HG02852 (cell line): ENCODE data around the gene IL23A.
A peak's percentile ranks its signal among the peaks of the same experiment; 100 is the strongest.
"Not testable (repeated sequence)": the region's sequence is repeated elsewhere in the genome, so short reads cannot be mapped to it uniquely, and the experiment has no call there.

Source experiments
- ATAC-seq: cut with Tn5 transposase; IDR thresholded peaks from one replicate; pipeline ENCODE4 v1.9.1; 2021; ENCODE audit warnings: mild to moderate bottlenecking, moderate library complexity; ENCODE audit not compliant: unreplicated experiment

IL23A gene, protein sequence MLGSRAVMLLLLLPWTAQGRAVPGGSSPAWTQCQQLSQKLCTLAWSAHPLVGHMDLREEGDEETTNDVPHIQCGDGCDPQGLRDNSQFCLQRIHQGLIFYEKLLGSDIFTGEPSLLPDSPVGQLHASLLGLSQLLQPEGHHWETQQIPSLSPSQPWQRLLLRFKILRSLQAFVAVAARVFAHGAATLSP

GRCh38 chr12:56338308-56339157, at the start of gene IL23A:
Gene IL23A, plus strand, starts transcription at chr12:56338884. Its CDS starts 161 bp downstream, at chr12:56339045.
- ATAC-seq = no peak

- ATAC-seq = no peak
Observed at GRCh38 chr12:56293795-56294194, 44.9 kb upstream of the IL23A start.

DNA sequence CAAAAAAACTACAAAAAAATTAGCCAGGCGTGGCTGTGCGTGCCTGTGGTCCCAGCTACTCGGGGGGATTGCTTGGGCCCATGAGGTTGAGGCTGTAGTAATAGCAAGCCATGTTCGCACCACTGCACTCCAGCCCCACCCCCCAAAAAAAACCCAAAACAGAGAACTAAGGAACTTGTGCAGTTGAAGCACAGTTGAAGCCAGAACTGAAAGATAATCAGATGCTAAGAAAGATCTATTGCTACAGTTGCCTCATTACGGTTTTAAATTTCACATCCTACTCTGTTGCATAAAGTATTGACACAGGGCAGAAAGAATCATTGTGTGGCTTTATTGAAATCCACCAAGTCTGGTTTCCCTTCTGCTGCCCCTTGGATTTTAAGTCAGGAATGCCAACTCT, 42.4 kb upstream of the IL23A start:
- no peak for ATAC-seq

DNA sequence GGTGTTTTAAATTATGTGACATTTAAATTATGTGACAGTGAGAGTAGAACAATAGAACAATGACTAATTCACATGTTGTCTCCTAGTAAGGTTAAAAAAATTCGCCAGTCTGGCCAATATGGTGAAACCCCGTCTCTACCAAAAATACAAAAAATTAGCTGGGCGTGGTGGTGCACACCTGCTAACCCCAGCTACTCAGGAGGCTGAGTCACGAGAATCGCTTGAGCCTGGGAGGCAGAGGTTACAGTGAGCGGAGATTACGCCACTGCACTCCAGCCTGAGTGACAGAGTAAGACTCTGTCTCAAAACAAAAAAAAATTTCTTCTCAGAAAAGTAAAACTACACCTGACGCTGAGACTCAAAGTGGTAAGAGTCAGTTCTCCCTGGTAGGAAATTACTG, 41.3 kb upstream of the IL23A start:
- no peak for ATAC-seq

DNA sequence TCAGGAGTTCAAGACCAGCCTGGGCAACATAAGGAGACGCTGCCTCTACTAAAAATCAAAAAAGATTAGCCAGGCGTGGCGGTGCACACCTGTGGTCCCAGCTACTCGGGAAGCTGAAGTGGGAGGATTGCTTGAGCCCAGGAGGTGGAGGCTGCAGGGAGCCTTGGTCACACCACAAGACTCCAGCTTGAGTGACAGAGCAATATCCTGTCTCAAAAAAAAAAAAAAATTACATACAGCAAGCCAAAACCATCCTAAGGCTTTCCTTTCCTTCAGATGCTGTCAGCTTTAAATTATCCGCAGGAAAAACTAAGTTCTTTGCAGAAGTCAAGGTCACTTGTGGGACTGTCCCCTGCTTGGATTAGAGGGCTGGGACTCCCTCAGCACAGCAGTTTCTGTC, 39.9 kb upstream of the IL23A start:
- no peak for ATAC-seq

DNA sequence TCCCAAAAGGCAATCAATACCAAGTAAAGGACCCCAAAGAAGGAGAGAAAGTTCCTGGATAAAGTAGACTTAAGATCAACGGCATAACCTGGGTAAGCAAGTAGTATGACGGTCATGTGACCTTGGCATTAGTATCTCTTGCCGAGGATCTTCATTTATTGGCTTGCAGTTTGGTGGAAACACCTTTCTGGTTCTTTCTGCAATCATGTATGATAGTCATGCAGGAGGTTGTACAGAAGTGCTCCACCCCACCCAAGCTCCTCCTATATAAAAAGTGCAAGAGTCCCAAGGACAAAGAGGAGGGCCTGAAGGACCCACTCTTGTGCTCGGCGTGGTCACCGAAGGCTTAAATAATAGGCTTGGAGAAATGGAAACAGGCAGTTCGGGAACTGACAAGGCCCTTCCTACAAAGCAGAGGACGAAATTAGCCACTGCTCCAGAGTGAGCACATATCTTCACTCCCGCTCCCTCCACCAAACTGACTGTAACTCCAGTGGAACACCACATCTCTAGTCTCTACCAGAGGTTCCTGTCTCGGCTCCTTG, 39.3 kb upstream of the IL23A start:
- ATAC-seq = no peak

GRCh38 chr12:56299853-56300643, 38.6 kb upstream of the IL23A start, which contains the start of gene CS:
Gene CS, minus strand, starts transcription at chr12:56300330. Its CDS starts 129 bp downstream, at chr12:56300201.
- peak; percentile 94 for ATAC-seq

- no peak for ATAC-seq
Observed at GRCh38 chr12:56300644-56301464, 37.8 kb upstream of the IL23A start.

DNA sequence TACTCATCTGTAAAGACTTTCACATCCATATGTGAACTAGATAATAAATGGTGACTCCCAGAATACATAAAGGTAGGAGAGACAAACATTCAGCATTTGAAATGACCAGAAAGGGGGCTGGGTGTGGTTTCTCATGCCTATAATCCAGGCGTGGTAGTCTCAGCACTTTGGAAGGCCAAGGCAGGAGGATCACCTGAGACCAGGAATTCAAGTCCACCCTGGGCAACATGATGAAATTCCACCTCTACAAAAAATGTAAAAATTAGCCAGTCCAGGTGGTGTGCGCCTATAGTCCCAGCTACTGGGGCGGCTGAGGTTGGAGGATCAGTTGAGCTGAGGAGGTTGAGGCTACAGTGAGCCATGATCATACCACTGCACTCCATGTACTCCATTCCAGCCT, 34.4 kb upstream of the IL23A start:
- no peak for ATAC-seq

DNA sequence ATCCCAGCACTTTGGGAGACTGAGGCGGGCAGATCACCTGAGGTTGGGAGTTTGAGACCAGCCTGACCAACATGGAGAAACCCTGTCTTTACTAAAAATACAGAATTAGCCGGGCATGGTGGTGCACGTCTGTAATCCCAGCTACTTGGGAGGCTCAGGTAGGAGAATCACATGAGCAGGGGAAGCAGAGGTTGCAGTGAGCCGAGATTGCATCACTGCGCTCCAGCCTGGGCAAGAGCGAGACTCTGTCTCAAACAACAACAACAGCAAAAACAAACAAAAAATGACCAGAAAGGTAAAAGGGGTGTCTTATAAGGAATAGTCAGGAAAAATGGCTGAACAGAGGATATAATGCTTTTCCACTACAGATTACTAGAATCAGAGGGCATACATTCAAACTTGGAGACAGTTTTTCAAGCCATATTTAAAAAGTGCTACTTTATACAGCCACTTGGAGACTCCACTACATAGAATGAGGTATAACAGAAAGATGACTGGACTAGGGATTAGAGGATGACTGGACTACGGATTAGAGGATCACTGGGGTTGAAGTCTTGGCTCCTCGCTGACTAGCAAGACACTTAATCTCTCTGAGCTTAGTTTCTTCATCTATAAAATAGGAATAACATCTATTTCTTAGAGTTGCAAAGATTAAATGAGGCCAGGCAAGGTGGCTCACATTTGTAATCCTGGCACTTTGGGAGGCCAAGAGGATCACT, 33.7 kb upstream of the IL23A start:
- ATAC-seq = no peak

- no peak for ATAC-seq
Observed at GRCh38 chr12:56307221-56307965, 31.3 kb upstream of the IL23A start.

- no peak for ATAC-seq
Observed at GRCh38 chr12:56308714-56309113, 30.0 kb upstream of the IL23A start.

DNA sequence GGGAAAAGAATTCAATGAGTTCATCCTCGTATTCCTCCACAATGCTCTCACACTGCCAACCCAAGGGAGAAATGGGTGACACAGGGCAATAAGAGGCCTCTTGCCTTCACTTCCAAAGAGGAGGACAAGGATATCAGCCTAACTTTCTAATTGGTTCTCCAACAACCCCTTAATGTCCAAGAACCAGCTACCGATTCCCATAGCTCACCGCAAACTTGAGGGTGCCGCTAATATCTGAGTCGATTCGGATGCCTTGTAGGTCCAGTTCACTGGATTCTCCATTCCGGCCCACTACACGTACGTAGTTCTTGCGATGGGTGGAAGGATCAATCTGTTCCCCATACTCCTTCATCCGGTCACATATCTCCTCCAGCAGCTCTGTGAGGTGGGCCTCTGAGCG, 27.7 kb upstream of the IL23A start:
- ATAC-seq = no peak

DNA sequence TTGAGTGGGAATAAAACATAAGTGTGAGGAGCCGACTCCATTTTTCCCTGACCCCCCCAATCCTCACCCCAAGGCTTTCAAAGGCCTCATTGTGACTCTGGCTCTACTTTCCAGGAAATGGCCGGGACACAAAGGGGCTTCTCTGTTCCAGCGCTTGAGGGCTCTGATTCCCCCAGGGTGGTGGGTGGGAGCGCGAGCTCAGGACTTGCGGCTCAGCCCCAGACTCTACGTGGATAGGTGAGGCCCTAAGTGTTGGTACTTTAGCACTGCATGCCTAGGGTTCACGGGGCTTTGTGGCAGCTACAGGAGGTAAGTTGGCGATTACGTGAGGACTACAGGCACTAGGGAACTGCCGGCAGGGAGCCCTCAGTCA, 23.4 kb upstream of the IL23A start:
- no peak for ATAC-seq

- peak; percentile 88 for ATAC-seq
Observed at GRCh38 chr12:56315622-56316473, 22.8 kb upstream of the IL23A start, which contains the start of gene CNPY2. Gene CNPY2, minus strand, starts transcription at chr12:56315988. Its CDS starts 771 bp downstream, at chr12:56315217.

GRCh38 chr12:56317675-56318074, 21.0 kb upstream of the IL23A start:
- no peak for ATAC-seq

- no peak for ATAC-seq
Observed at GRCh38 chr12:56321027-56321426, 17.7 kb upstream of the IL23A start.

DNA sequence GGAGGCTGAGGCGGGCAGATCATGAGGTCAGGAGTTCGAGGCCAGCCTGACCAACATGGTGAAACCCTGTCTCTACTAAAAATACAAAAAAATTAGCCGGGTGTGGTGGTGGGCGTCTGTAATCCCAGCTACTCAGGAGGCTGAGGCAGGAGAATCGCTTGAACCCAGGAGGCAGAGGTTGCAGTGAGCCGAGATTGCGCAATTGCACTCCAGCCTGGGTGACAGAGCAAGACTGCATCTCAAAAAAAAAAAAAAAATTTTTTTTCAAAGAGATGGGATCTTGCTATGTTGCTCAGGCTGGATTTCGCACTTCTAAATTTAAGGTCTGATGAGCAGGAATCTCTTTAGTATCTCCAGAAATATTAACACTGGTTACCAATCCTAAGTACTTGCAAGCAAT, 17.1 kb upstream of the IL23A start:
- ATAC-seq = not testable (repeated sequence)
